ENCODE data around the gene METTL26.
A peak's percentile ranks its signal among the peaks of the same experiment; 100 is the strongest.

Gene METTL26

GRCh38 chr16:674968-675883 lies 39.1 kb upstream of the METTL26 start, which contains the start of gene RHBDL1:
Gene RHBDL1 (plus strand): TSS chr16:675671. CDS start chr16:675791, 120 bp downstream.
- DNase-seq (ENCODE audit: low spot score): no peak

GRCh38 chr16:674214-674881 lies 38.2 kb upstream of the METTL26 start:
- DNase-seq (ENCODE audit: low spot score): no peak

GRCh38 chr16:673399-673991 lies 37.4 kb upstream of the METTL26 start:
- DNase-seq (ENCODE audit: low spot score): no peak

- DNase-seq (ENCODE audit: low spot score): no peak
Measured at GRCh38 chr16:672851-673250, 36.7 kb upstream of the METTL26 start.

- no peak for DNase-seq (ENCODE audit: low spot score)
Measured at GRCh38 chr16:672371-672770, 36.3 kb upstream of the METTL26 start.

- DNase-seq (ENCODE audit: low spot score): no peak
Measured at GRCh38 chr16:671353-672131, 35.4 kb upstream of the METTL26 start.

GRCh38 chr16:670485-671352 lies 34.6 kb upstream of the METTL26 start:
- DNase-seq (ENCODE audit: low spot score): no peak

GRCh38 chr16:669666-670065 lies 33.6 kb upstream of the METTL26 start:
- DNase-seq (ENCODE audit: low spot score): no peak

- no peak for DNase-seq (ENCODE audit: low spot score)
Measured at GRCh38 chr16:668519-669171, 32.5 kb upstream of the METTL26 start.

- peak; percentile 95 for DNase-seq (ENCODE audit: low spot score)
Measured at GRCh38 chr16:667780-668518, 31.8 kb upstream of the METTL26 start, which contains the start of gene RHOT2. Gene RHOT2 (plus strand): TSS chr16:668132. CDS start chr16:668200, 68 bp downstream.

- DNase-seq (ENCODE audit: low spot score): no peak
Measured at GRCh38 chr16:667113-667779, 31.1 kb upstream of the METTL26 start.

- DNase-seq (ENCODE audit: low spot score): no peak
Measured at GRCh38 chr16:666572-666971, 30.5 kb upstream of the METTL26 start.

GRCh38 chr16:662597-662996 lies 26.5 kb upstream of the METTL26 start:
- no peak for DNase-seq (ENCODE audit: low spot score)

GRCh38 chr16:662095-662494 lies 26.0 kb upstream of the METTL26 start:
- no peak for DNase-seq (ENCODE audit: low spot score)

- no peak for DNase-seq (ENCODE audit: low spot score)
Measured at GRCh38 chr16:661184-661821, 25.2 kb upstream of the METTL26 start.

GRCh38 chr16:660459-661183 lies 24.5 kb upstream of the METTL26 start:
- DNase-seq (ENCODE audit: low spot score): peak; percentile 85

GRCh38 chr16:660132-660458 lies 24.0 kb upstream of the METTL26 start:
- no peak for DNase-seq (ENCODE audit: low spot score)

- no peak for DNase-seq (ENCODE audit: low spot score)
Measured at GRCh38 chr16:659618-660017, 23.5 kb upstream of the METTL26 start.

Data from left forelimb (tissue), 1 donor.